ENCODE data around the gene DCDC2B.

DCDC2B gene

DNA sequence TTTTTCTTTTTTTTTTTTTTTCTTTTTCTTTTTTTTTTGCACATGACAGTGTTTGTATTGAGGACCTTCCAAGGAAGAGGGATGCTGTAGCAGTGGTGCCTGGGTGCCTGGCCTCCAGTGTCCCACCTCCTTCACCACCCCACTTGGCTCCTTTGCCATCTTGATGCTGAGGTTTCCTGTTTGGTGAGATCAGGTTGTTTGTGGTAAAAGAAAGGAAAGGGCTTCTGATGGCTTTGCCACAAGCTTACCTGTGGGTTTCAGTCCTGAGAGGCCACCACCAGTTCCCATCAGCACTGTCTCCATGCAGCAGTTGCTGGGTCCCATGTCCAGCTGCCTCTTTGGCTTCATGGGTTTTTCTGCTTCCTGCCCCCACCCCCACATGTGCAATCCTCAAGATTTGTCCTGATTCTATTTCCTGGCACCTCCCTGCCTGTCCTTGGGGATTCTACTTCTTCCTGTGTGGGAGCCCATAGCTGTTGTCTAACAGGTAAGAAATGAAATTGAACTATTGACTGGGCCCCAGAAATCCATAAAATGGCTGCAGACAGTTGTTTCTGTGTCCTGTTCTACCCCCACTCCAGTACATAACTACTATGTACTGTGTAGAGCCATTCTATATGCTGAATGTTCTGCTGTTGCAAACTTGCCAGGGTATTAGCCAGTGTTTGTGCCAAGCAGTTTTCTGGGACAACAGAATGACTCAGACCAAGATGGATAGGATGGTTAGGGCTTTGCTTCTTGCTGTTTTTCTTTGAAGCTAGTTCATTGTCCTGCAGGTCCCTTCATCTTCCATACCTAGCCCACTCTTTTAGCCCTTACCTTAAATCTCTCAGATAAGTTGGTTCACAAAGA lies 12.7 kb upstream of the DCDC2B start:
- no peak for DNase-seq (ENCODE audit: low read depth)

DNA sequence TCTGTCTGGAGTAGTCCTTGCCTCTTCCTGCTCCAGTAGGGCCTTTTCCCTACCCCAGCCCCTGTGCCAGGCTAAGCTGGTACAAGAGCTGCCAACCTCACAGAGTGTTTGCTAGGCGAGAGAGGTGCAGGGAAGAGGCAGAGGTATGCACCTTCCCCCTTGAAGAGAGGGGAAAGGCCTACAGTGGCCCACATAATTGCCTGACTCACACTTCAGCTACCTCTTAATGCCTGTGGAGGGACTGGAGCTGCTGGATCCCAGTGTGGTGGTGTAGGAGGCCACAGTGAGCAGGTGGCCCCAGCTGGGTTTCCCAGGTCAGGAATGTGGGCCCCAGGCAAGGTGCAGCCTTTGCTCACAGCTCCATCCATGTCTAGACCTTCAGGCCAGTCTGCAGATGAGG lies 11.8 kb upstream of the DCDC2B start:
- no peak for DNase-seq (ENCODE audit: low read depth)

DNA sequence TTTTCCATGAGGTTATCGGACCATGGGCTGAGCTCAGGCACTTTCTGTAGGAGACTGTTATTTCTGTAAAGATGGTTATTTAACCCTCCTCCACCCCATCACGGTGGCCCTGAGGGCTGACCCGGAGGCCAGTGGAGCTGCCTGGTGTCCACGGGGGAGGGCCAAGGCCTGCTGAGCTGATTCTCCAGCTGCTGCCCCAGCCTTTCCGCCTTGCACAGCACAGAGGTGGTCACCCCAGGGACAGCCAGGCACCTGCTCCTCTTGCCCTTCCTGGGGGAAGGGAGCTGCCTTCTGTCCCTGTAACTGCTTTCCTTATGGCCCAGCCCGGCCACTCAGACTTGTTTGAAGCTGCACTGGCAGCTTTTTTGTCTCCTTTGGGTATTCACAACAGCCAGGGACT lies 11.1 kb upstream of the DCDC2B start:
- no peak for DNase-seq (ENCODE audit: low read depth)

DNA sequence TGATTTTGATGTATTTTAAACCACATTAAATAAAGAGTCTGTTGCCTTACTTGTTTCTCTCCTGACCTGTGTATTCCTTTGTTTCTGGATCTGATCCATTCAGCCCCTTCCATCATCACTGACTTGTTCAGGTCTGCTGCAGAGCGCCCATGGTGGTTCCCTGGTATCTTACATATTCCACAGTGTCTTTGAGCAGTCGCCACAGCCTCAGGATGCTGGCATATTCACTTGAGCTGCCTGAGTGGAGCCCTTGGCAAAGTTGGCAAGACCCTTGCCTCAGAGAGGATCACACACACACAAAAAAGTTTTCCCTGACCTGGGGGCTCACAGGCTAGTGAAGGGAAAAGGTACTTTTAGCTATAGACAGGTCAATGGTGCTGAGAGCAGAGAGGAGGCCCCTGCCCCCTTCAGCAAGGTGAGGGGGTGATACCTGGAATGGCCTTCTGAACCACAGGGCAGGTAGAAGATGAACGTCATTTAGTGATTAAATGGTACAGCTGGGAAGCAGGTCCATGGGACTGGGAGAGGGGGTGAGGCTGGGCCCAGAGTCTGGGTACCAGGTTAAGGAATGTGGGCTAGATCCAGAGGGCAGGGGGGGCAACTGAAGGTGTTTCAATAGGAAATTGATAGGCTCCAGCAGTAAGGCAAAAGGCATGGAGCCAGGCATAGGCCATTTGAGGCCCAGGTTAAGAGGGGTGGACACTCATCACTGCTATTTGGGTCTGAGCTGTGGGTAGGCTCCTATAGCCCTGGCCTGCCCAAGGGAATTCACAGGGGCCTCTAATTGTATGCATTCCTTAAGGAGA lies 10.4 kb upstream of the DCDC2B start:
- no peak for DNase-seq (ENCODE audit: low read depth)

DNA sequence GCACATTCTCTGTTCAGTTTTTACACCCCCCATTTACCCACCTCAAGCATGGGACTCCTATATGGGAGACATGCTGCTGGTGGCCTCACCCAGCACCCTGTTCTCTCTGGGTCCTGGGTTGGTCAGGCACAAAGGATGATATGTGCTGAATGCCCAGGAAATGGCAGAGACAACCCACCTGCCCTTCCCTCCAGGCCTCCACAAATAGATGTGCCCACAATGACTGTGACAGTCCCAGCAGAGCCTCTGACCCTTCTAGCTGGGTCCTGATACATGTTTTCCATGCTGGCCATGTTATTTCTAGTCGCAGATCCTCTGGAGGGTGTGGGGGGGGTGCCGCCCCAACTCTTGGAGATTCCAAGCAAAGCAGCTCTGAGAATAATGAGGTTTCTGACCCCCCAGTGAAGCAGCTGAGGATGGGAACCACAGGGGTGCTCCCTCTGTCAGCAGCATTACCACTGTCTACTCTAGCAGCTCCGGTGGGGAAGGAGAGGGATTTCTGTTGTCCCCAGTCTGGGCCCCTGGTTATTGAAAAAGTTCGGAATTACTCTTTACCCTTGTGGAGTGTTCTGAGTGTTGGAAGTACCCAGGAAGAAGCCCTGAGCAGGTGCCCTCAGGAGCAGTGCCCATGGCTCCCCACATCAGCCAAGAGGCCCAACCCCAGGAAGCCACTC lies 9.7 kb upstream of the DCDC2B start:
- DNase-seq (ENCODE audit: low read depth): no peak

DNA sequence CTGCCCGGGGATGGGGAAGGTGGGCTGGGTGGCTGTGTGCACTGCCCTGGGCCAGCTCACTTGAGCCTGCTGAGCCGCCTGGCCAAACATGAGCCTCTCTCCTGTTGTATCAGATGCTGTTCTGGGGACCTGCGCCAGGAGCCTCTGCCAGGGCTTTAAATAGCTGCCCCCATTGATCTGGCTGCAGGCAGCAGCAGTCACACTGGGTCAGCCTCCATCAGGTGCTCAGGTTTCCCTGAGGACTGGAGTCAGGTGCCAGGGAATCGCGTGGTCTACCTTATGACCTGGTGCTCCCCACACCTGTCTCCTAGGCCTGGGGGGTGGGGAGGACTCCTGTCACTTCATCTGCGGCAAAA lies 9.2 kb upstream of the DCDC2B start:
- no peak for DNase-seq (ENCODE audit: low read depth)

DNA sequence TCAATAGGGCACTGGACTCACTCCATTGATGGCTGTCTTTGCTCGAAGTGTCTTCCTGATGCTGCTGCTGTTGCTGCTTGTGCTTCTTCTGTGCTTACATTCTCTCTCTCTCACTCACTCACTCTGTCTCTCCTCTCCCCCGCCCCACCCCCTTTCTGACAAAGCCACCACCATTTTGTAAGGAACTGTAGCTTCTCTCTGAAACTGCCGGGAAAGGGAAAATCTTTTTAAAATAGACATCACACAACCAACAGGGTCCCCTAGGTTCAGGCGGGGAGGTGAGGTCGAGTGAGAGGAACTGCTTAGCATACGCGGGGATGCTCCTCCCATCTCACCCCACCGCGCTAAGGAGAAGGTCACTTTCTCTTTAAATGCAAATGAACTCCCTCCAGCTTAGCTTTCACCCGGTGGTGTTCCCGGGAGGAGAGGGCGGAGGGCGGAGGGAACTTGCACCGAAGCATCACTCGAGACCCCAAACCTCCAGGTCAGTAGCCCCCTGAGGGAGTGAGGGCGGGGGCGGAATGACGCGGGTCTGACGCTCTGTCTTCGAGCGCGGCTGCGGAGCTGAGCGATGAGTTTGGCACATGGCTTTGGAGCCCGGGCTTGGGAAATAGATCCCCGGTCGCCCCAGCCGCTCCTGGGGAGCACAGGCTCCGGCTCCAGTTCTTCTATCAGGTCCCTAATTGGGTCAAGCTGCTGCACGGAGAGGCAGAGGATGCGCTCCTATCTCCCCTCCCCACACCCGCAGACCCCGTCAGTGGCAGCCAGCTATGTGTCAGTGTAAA lies 8.5 kb upstream of the DCDC2B start, which contains the start of gene CCDC28B:
CCDC28B (plus strand) TSS at position 370 of the 785 bp plus-strand sequence. CDS start 1,341 bp downstream, outside the sequence.
- DNase-seq (ENCODE audit: low read depth): no peak

DNA sequence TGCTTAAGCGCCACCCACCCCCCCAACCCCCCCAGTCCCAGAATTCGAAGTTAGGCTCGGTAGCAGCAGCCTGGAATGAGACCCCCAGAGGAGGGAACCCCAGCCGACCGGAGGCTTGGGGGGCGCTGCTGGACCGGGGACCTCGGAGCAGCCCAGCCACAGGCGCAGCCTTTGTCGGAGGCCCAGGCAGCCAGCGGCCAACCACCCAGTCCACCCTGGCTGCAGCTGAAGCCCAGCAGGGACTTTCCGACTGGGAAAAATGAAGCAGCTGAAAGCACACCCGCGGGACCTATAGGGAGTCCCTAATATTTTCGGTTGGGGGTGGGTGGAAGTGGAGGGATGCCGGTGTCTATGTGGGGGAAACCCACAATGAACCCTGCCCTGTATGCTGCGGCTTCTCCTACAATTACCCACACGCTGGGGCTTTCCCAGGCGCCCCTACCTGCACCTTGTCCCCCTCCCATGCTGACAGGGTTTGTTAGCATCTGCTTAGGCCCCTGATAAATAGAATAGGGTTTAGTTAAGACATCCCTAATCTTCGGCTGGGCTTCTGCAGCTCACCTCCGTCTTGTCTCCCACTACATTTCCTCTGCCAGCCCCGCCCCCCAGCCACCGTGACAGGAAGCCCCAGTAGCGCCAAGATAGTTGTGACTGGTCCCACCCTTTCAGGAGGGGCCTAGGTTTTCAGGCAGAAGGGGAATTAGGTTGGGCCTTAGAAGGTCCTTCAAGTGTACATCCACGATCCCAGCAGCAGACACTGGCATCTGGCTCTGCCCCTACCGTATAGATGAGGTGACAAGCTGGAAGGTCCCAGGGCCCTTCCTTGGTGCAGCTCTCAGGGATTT lies 7.7 kb upstream of the DCDC2B start:
- no peak for DNase-seq (ENCODE audit: low read depth)

DNA sequence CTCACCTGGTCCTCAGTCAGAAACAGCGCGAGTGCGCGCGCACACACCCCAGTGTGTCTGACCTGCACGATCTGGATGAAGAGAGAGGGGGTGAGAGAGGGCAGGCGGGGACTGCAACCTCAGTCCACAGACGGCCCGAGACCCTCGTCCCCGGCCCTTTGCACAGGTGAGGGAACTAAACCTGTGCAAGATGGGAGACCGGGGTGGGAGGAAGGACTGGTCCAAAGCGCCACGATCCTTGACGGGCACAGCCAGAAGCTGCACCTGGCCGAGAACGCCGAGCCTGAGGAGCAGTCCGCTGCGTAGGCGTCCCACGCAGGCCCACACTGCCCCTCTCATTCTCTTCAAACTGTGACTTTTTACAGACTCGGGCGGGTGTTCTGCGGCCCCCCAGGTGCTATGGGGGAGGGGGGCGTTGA lies 3.9 kb upstream of the DCDC2B start:
- no peak for DNase-seq (ENCODE audit: low read depth)

DNA sequence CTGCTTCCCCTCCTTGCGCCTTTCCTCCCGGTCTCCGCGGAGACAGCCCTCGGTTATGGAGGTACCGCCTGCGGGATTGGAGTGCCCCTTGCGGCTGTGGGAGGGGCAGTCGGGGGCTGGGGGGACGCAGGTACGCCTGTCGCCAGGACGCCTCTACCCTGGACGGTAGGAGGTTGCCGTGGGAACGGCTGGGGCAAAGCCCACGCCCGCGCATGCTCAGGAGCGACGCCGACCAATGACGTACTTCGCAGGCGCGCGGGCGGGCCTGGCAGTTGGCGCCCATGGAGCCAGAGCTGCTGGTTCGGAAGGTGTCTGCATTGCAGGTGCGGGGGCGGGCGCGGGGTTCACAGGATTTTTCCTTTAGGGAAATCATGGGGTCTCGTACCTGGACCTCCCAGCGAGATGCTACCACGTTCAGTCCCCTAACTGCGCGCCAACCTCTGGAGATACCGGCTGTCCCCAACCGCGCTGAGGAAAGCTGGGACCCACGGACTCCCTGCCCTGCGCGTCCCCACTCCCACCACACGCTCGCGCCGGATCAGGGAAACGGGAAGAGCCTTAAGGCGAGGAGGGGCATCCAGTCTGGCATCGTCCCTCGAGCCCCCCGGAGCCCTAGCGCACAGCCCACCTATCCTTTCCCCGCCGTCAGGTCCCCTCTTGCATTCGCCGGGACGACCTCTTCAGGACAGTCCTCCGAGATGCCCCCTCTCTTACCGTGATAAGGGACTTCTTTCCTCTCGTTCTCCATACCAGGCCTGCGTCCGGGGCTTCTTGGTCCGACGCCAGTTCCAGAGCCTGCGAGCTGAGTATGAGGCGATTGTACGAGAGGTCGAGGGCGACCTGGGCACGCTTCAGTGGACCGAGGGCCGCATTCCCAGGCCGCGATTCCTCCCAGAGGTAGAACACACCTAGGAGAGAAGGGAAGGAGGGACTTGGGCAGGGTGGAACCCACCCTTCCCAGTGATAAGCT lies 3.2 kb upstream of the DCDC2B start, which contains the start of gene IQCC:
IQCC (plus strand) TSS at position 271 of the 970 bp plus-strand sequence; CDS start at position 282, 11 bp downstream.
- DNase-seq (ENCODE audit: low read depth): peak; percentile 56

DNA sequence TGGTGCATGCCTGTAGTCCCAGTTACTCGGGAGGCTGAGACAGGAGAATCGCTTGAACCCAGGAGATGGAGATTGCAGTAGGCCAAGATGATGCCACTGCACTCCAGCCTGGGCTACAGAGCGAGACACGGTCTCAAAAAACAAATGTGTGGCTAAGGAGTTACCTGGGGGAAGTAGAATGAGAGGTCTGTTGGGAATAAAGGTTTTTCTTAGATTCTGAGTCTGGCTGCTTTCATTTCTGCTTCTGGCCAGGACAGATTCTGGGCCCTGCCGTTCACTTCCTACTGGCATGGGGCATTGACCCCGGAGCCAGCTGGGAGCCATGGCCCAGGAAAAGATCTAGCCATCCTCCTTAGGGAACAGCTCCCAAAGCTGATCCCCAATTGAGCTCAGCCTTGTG lies 420 bp upstream of the DCDC2B start:
- DNase-seq (ENCODE audit: low read depth): no peak

DNA sequence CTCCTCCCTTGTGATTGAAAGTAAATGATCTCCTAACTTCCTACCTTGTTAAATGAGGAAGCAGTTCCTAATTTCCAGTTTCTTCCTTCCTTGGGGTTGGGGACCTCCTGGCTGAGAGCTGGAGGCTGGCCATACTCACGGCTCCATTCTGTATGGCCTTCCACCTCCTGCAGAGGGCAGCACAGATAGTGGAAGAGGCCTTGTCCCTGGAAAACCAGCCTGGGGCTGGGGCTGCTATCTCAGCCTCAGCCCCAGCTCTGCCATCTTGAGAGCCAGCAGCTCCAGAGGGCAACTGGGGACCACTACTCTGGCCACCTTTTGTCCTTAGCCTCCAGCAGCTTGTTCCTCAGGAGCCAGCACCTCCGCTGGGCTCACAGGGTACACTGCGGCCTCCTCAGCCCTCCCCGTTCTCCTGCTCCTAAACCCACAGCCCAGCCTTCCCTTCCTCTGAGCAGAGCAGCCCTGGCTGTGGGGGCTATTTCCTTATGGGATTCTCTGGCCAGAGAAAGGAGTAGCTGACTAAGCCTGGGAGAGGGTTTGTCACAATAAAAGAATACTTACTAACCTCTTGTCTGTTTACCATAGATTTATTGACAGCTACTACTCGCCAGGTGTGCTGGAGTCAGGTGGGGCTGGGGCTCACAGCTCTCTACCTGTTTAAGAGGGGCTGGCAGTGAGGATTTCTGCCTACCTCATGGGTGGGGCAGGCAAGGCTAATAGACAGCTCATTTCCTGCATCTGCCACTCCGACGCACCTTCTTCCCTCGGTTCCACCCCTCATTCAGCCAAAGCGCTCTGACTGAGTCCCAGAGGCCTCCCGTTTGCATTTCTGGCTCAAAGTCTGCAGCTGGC lies 7.0 kb downstream of the DCDC2B start:
- no peak for DNase-seq (ENCODE audit: low read depth)

DNA sequence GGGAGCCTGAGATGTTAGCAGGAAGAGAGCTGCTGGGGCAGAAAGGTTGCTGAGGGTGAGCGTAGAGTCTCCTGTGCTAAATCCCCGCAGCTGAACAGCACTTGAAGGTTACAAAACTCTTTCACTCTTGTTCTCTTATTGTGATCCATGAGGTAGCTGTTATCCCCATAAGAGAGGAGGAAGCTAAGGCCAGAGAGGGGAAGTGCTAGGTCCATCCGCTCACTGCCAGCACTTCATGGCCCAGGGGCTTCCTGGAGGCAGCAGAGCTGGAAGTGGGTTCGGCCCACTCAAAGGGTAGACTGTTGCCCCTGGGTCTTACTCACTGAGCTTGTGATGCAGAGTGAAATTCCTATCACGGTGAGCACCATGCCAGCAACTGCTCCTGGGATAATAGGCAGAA lies 7.7 kb downstream of the DCDC2B start:
- DNase-seq (ENCODE audit: low read depth): no peak

DNA sequence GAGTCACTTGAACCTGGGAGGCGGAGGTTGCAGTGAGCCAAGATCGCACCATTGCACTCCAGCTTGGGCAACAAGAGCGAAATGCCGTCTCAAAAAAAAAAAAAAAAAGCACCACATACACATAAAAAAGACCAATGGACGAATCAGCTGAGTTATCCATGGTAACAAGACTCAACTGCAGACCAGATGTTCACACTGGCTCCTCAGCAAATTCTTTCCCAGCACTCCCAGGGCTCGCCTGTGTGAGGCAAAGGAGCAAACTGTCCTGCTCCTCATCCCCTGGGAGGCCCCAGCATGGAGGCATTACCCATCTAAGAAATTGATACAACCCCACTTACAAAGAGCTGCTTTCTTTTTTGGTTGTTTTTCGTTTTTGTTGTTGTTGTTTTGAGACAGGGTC lies 10.1 kb downstream of the DCDC2B start:
- DNase-seq (ENCODE audit: low read depth): peak; percentile 75

DNA sequence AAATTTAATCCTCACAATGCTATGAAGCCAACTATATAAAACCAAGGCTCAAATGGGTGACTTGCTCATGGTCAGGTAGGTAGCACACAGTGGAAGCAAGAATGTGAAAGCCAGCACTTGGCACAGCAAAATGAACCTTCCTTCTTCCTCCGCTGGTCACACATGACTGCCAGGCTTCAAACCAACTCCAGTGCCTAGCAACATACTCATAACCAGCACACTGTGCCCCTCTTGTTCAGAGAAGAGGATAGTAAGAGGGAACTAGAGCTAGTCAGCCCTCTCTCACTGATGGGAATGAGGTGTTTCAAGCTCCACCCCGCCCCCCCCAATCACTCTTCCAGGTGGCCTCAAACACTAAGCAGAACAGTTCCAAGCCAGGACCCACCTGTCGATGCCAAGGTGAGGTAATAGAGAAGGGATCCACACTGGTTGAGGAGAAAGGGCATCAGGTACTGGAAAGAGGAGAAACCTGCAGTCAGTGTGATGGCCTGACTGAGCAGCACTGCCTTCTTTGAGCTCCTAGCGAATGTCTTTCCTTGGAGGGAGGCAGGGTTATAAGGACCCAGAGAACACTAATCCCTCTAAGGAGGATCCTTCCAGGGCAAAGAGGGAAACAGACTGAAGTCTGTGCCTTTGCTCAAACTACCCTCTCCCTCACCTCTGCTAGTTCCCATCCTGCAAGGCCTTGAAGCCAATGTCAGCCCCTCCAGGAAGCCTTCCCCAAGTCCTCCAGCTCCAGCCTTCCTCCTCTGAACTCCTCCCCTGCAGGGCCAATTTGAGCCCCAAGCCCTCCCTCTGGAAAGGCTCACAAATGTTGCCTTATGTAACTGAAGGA lies 12.1 kb downstream of the DCDC2B start:
- DNase-seq (ENCODE audit: low read depth): no peak

DNA sequence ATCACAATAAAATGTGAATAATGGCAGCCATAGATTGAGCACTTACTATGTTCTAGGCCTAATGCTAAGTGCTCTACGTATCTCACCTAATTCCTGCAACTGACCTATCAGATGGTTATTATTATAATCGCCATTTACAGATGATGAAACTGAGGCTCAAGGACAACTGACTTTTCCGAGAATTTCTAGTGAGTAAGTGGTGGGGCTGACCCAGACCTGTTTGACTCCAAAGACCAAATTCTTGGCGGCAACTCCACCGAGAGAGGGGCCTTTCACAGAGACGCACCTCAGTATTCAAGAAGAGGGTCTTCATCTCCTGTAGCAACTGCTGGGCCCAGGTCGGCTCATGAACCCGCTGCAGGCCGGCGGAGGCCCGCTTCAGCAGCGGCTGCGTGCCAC lies 12.7 kb downstream of the DCDC2B start:
- DNase-seq (ENCODE audit: low read depth): no peak

DNA sequence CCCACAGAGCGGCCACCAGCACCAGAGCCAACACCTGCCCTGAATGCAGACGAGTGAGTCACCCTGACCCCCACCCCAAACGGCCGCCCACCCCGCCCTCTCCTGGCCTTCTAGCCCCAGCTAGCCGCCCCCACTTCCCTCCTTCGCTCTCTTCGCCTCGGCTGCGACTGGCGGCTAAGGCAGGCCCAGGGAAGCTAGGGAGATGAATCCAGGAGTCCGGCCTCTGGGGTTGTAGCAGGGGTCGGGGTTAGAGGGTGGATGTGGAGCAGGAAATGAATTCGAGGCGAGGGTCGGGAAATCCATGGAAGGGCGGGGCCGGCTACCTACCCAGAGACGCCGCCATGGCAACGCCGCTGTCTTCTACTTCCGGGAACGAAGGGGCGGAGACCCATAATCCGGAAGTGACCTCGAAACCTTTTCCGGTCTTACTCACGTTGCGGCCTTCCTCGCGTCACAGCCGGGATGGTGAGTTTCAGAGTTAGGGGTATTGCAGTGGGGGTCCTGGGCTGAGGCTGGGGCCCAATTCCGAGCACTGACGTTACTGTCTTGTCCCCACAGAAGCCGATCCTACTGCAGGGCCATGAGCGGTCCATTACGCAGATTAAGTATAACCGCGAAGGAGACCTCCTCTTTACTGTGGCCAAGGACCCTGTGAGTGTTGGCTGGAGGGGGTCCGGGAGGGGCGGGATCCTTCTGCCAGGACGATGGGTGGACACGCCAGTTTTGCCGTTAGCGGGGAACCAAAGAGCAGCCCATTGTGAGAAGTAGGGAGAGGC lies 13.3 kb downstream of the DCDC2B start, which contains the start of the genes EIF3I and TMEM234:
EIF3I (plus strand) TSS at position 428 of the 776 bp plus-strand sequence; CDS start at position 463, 35 bp downstream.
TMEM234 (minus strand) TSS at position 374 of the 776 bp plus-strand sequence; CDS start at position 343, 31 bp downstream.
- DNase-seq (ENCODE audit: low read depth): peak; percentile 80
